ENCODE data around the gene ALPL.

DNA sequence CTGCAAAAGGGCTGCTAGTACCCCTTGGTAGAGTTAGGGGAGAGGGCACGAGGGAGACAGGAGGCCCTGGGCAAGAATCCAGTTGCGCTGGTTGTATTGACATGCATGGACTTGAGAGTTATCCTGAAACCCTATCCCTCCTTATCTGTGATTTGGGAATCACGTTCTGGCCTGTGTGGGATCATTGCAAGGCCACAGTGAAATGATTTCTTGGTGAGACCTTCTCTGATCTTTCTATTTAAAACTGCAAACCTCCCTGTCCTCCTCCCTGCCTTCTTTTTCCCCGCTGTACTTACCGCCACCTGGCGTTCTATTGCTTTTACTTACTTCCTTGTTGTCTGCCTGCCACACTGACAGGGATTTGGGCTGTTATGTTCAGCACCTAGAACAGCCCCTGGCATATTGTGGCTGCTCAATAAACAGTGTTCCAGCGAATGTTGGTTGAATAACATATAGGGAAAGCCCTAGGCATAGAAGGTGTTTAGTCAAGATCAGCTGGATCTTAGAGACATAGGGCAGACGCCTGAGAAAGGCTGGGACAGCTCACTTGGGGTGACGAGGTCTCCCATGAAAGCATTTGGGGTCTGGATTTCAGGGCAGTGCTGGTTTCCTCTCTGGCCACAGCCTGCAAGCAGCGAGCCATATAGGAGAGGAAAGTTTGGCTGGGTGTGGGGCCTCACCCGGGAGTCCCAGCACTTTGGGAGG is 25.6 kb downstream of the ALPL start:
- TF ChIP-seq, protein P1, sequence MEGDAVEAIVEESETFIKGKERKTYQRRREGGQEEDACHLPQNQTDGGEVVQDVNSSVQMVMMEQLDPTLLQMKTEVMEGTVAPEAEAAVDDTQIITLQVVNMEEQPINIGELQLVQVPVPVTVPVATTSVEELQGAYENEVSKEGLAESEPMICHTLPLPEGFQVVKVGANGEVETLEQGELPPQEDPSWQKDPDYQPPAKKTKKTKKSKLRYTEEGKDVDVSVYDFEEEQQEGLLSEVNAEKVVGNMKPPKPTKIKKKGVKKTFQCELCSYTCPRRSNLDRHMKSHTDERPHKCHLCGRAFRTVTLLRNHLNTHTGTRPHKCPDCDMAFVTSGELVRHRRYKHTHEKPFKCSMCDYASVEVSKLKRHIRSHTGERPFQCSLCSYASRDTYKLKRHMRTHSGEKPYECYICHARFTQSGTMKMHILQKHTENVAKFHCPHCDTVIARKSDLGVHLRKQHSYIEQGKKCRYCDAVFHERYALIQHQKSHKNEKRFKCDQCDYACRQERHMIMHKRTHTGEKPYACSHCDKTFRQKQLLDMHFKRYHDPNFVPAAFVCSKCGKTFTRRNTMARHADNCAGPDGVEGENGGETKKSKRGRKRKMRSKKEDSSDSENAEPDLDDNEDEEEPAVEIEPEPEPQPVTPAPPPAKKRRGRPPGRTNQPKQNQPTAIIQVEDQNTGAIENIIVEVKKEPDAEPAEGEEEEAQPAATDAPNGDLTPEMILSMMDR (IDR thresholded peaks at IDR 0.05; ENCODE audit: low read length) = peak; percentile 84
- TF ChIP-seq EZH2 (IDR thresholded peaks at IDR 0.05; ENCODE audit: borderline replicate concordance, low read length) = no peak
